Eye (tissue), 1 donor: ENCODE measurements around the gene LPAR5.

ENCODE experiments used
- DNase-seq: peaks from one replicate; pipeline ENCODE4 v3.0.0-alpha.2; 2015

LPAR5 gene

DNA sequence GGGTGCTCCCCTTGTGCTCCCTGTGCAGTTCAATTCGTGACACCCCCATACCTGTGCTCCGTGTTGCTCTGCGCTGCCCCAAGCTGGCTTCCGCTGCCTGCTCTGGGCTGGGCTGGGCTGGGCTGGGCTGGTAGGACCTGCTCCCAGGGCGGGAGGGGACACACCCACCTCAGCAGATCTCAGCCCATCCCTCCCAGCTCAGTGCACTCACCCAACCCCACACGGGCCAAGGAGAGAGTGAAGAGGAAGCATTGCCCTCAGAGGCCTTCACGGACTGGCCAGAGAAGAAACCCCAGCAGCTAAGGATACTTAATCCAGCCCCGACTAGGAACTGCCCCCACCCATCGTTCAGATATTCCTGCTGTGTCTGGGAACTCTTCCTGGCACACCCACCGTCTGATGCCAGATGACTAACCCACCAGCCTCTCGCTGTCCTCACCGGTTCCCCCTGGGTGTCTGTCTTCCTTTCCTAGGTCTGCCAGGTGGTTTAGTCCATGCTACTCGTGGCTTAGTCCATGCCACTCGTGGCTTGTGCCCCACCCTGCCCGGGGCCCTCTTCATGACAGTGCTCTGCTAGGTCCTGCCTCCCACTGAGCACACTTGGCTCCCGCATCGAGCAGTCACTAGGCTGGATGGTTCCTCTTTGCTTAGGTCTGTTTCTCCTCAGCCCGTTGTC lies at the start of gene LPAR5:
LPAR5 (minus strand) TSS at position 104 of the 676 bp plus-strand sequence. CDS start 14,711 bp downstream, outside the sequence.
- DNase-seq, result no peak

- DNase-seq, result peak; percentile 64
Observed at GRCh38 chr12:6684609-6685008, 48.9 kb upstream of the LPAR5 start.

GRCh38 chr12:6676962-6677361 lies 41.2 kb upstream of the LPAR5 start:
- no peak for DNase-seq

- DNase-seq, result no peak
Observed at GRCh38 chr12:6672143-6672542, 36.4 kb upstream of the LPAR5 start.

GRCh38 chr12:6667559-6668210 lies 31.9 kb upstream of the LPAR5 start:
- no peak for DNase-seq

DNA sequence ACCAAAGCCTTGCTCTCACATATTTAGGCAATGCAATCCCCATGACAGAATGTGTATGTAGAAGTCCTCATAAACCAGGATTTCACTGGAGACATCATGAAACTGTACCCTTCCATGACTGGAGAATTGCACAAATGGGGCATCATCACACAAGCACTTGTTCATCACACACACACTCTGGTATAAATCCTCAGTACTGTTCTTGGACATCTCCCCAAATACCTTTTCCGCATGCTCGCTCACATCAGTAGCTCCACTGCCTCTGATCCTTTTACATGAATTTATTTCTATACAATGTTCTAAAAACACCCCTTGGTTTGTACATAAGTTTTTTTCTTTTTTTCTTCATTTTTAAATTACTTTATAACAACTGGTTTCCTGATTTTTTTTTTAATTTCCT lies 30.5 kb upstream of the LPAR5 start:
- DNase-seq, result no peak

GRCh38 chr12:6664902-6665301 lies 29.1 kb upstream of the LPAR5 start:
- DNase-seq, result no peak

GRCh38 chr12:6662906-6663742 lies 27.4 kb upstream of the LPAR5 start, which contains the start of gene ING4:
Gene ING4 (minus strand): TSS chr12:6663119. CDS start chr12:6663101, 18 bp downstream.
- peak; percentile 100 for DNase-seq

- DNase-seq, result no peak
Observed at GRCh38 chr12:6662602-6662905, 26.8 kb upstream of the LPAR5 start.

DNA sequence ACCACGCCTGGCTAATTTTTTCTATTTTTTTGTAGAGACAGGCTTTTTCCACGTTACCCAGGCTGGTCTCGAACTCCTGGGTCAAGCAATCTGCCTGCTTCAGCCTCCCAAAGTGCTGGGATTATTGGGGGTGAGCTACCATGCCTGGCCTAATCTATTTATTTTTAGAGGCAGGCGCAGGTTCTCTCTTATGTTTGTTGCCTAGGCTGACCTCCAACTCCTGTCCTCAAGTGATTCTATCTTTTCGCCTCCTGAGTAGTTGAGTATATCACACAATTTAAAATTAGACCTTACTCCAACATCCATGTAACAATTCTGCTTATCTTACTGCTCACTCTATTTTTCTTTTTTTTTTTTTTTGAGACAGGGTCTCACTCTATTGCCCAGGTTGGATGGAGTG lies 18.2 kb upstream of the LPAR5 start:
- no peak for DNase-seq

DNA sequence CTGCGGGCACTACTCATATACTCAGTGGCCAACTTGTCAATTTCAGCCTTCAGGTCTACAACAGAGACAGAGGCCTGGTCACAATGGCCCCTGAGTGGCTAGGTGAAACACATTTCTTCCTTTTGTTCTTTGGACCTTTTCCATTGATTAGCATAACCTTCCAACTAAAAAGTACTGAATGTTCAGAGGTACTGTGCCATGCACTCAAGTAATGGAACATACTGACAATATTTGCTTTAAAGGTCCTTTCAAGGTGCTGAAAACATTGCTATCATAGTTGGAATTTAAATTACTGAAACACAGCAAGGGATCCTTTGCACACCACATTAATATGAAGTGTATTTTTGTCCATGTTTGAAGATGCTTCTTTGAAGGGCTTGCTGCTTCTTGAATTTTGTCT lies 17.6 kb upstream of the LPAR5 start:
- no peak for DNase-seq

- DNase-seq, result no peak
Observed at GRCh38 chr12:6652391-6652790, 16.6 kb upstream of the LPAR5 start.

GRCh38 chr12:6650832-6651231 lies 15.1 kb upstream of the LPAR5 start:
- DNase-seq, result no peak

- peak; percentile 88 for DNase-seq
Observed at GRCh38 chr12:6647083-6647604, 11.4 kb upstream of the LPAR5 start, which contains the start of gene ACRBP. Gene ACRBP (minus strand): TSS chr12:6647432. CDS start chr12:6647366, 66 bp downstream.

DNA sequence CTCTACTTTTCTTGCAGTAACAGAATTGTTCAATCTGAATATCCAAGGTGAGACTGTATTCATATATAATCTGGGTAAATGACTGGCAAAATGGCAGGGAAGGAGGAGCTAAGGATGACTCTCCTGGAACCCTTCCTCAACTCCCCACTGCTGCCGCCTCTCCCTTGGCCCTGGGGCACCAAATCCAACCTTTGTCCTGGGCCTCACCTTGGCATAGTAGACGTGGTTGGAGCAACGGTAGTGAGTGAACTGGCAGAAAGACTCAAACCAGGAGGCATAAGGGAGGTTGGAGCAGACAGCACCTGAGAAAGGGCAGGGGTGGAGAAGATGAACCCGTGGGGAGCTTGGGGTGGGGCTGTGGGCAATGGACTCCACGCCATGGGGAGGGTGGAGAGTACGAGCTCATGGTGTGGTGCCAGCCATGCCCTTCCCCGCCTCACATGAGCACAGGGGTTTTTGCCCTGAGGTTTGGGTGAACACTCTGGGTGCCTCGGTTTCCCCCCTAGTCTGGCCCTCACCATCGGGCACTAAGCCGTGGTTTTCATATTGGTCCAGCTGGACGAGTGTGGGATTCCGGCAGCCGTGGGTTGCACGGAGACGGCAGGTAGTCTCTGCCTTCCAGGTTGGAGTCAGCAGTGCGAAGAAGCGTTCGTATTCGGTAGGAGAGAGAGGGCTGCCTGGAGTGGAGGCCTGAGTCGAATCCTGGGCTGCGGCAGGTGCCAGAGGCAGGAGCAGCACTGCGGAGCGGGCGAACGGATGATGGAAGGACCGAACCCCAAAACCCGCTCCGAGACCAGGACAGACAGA lies 10.7 kb upstream of the LPAR5 start:
- DNase-seq, result no peak

- DNase-seq, result peak; percentile 58
Observed at GRCh38 chr12:6644903-6645302, 9.1 kb upstream of the LPAR5 start.

DNA sequence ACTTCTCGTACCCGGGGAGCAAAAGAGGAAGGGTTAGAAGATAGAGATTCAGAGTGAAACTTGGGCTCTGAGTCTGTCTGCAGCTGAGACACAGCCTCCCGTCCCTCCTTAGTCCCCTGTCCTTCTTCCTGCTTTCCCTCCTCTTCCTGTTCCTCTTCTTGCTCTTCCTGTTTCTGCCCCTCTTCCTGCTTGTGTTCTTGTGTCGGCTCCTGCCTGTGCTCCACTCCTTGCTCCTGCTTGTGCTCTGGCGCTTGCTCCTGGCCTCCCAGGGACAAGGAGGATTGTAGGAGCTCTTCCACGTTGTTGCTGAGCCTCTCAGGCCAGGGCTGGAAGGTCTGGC lies 8.5 kb upstream of the LPAR5 start:
- DNase-seq, result no peak

GRCh38 chr12:6643569-6644256 lies 8.0 kb upstream of the LPAR5 start:
- DNase-seq, result no peak

DNA sequence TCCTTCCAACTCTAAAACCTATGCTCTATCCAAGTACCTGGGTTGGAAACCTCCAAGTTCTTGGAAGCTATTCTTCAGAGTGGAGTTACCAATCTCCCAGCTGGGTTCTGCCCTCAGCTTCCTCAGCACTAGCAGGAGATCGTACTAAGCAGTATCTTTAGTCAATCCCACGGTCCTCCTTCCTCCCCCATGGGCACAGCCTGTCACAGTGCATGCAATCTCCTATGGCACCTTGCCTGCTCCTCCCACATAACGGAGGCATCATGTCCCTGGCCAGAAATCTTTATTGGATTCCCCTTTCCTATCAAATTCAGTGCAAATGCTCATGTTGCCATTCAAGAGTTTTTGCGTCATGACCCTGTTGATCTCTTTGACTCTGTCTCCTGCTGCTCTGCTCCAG lies 5.4 kb upstream of the LPAR5 start:
- DNase-seq, result no peak

DNA sequence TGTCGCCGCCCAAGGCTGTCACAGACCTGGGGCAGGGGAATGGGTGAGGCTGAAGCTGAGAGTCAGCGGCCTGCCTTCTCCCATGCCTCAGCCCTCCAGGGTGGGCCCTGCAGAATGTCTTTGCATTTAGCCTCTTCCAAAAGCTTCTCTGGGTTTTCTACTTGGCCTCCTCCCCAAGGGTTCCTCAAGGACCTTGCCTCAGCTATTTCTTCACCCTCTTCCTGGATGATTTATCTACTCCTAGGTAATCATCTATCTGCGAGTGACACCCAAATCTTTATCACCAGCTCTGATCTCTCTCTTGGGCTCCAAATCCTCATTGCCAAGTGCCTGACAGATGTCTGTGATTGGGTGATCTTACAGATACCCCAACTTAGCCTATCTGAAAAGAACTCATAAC lies 4.7 kb upstream of the LPAR5 start:
- DNase-seq, result no peak

GRCh38 chr12:6639151-6639801 lies 3.5 kb upstream of the LPAR5 start:
- DNase-seq, result no peak

GRCh38 chr12:6638305-6638704 lies 2.5 kb upstream of the LPAR5 start:
- no peak for DNase-seq
